Thyroid gland (tissue), 4 donors: ENCODE results near the gene TMEM208.

Experiments
- POLR2A ChIP-seq, 2 donors: fragments of 450-650 bp; IDR thresholded peaks; one replicate each; pipeline ENCODE4 v1.6.1; 2017; ENCODE audit warnings: antibody characterized with exemption in 2 of 2, mild to moderate bottlenecking in 2 of 2, moderate library complexity in 1 of 2
- TF ChIP-seq, protein P1 (sequence below), 6 experiments: fragments of 200-600 bp in 3 of 6; fragments of 450-650 bp in 3 of 6; sonication (generic) in 3 of 6; IDR thresholded peaks; one replicate each; pipeline ENCODE4 v1.5.1; 2016 to 2019; ENCODE audit warnings: antibody characterized with exemption in 6 of 6, mild to moderate bottlenecking in 2 of 6, inconsistent platforms in 1 of 6, moderate library complexity in 1 of 6

GRCh38 chr16:67204076-67204475 is 22.9 kb upstream of the TMEM208 start:
- TF ChIP-seq, protein P1, sequence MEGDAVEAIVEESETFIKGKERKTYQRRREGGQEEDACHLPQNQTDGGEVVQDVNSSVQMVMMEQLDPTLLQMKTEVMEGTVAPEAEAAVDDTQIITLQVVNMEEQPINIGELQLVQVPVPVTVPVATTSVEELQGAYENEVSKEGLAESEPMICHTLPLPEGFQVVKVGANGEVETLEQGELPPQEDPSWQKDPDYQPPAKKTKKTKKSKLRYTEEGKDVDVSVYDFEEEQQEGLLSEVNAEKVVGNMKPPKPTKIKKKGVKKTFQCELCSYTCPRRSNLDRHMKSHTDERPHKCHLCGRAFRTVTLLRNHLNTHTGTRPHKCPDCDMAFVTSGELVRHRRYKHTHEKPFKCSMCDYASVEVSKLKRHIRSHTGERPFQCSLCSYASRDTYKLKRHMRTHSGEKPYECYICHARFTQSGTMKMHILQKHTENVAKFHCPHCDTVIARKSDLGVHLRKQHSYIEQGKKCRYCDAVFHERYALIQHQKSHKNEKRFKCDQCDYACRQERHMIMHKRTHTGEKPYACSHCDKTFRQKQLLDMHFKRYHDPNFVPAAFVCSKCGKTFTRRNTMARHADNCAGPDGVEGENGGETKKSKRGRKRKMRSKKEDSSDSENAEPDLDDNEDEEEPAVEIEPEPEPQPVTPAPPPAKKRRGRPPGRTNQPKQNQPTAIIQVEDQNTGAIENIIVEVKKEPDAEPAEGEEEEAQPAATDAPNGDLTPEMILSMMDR (IDR thresholded peaks at IDR 0.05) = no peak
- TF ChIP-seq POLR2A (IDR thresholded peaks at IDR 0.05) = no peak
